ENCODE data around the gene ADNP. TPM values are rescaled to one million over a fixed set of nuclear protein-coding genes. Genes with fewer than 3 reads are reported as not detected.

The ADNP gene
- polyA plus RNA-seq, 2 of the 4 experiments (the other 2 are of a cell fraction): 36.7 to 37.2 TPM

DNA sequence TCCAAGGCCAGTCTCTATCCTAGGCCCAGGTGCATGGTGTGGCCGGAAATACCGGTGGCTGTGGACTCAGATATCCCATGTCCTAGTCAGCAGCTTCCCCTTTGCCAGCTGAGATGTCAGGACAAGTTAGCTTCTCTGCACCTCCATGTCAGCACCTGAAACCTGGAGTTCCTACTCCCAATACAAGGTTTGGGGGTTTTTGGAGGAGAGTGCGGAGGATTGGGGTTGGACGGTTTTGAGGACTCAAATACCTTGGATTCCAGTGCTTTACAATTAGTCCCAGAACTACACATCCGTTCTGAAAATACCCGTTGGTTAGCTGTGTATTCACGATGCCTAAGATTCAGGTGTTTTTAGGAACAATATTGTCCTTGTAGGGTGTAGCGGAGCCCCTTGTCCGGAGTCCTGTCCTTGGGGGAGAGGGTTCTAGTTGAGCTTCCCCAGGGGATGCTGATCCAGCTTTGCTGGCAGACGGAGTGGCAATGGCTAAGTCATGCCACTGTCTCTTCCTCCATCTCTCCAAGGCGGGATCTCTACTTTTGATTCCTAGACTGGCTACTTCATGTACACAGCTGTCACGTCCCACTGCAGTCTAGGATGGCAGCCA lies 45.0 kb downstream of the ADNP start:
- H3K4me3 ChIP-seq: no peak overlapping the region
- no peak for FAIRE-seq
- H3K9me3 ChIP-seq: no peaks in the 10 kb centered on the region
- no peak for TF ChIP-seq KDM5A (IDR thresholded peaks at IDR 0.05)
- POLR2A ChIA-PET: no interaction called here
- DNase-seq (ENCODE audit: low read depth in 1 of 2, low spot score in 1 of 2): no peak
- 92% methylated on average over 12 of the region's 12 CpGs for WGBS (ENCODE audit: missing lambda C conversion rate)
- ATAC-seq: peak in 1 of 2 experiments; percentile 15; a peak in 2 of 6 replicates
- CTCF ChIA-PET: interaction anchor here (1.4 to 1.9 kb wide), 3 partner anchors 10 to 92 kb away, joined by 5 to 6 read pairs (median 5); partner anchors contain the start of gene BCAS4
- H3K27ac ChIP-seq: no peak overlapping the region
- no peak overlapping the region for H3K4me2 ChIP-seq
- no peaks in the 10 kb centered on the region for H3K4me1 ChIP-seq

DNA sequence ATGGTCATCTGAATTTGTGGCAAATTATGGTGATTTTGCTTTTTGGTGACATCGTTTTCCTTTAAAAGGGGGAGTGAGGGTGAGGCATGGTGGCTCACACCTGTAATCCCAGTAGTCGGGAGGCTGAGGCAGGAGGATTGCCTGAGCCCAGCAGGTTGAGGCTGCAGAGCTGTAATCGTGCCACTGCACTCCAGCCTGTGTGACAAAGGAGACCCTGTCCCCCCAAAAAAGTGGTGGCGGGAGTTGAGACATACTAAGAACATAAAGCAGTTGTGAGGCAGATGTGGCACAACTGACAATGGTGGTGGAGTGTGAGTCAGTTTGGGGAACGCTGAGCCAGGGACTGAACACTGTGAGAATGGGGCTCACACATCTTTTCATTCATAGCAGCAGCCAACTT lies 45.5 kb downstream of the ADNP start:
- ChIA-PET CTCF (interaction anchor here (1.4 to 1.9 kb wide), 3 partner anchors 9 to 92 kb away, joined by 5 to 6 read pairs (median 5); partner anchors contain the start of gene BCAS4), POLR2A (no interaction called here)
- Histone ChIP-seq H3K4me3 (no peak overlapping the region), H3K4me1 (no peaks in the 10 kb centered on the region), H3K4me2 (no peak overlapping the region), H3K9me3 (no peaks in the 10 kb centered on the region), H3K27ac (no peak overlapping the region)
- ATAC-seq (peak; percentile 20 to 23; a peak in 2 of 6 replicates), DNase-seq (ENCODE audit: low read depth in 1 of 2, low spot score in 1 of 2) (no peak), FAIRE-seq (no peak)
- WGBS (ENCODE audit: missing lambda C conversion rate): 91% methylated on average over 5 of the region's 5 CpGs
- TF ChIP-seq JUNB (IDR thresholded peaks at IDR 0.05) (no peak), SREBF2 (IDR thresholded peaks at IDR 0.05) (no peak), CHD4 (IDR thresholded peaks at IDR 0.05; ENCODE audit: borderline replicate concordance) (no peak), FOSB (CRISPR knock-in tag; IDR thresholded peaks at IDR 0.05) (no peak), RNF2 (IDR thresholded peaks at IDR 0.05; ENCODE audit: borderline replicate concordance, low read depth) (no peak), BHLHE40 (IDR thresholded peaks at IDR 0.05; ENCODE audit: low read depth, low read length) (no peak), CHD2 (IDR thresholded peaks at IDR 0.05; ENCODE audit: low read length, partially characterized antibody) (no peak), ZC3H11A (IDR thresholded peaks at IDR 0.05) (no peak), MYC (IDR thresholded peaks at IDR 0.05; ENCODE audit: borderline replicate concordance, low read length) (no peak), CBX8 (IDR thresholded peaks at IDR 0.05) (no peak), RAD21 (conservative IDR thresholded peaks at IDR 0.05 in 1 of 2, IDR thresholded peaks at IDR 0.05 in 1 of 2) (no peak), NFE2L2 (conservative IDR thresholded peaks at IDR 0.05; ENCODE audit: low read length) (no peak), RARB (CRISPR knock-in tag; IDR thresholded peaks at IDR 0.05) (no peak), ZFP36 (IDR thresholded peaks at IDR 0.05; ENCODE audit: borderline replicate concordance, partially characterized antibody) (no peak), GATA3 (IDR thresholded peaks at IDR 0.05; ENCODE audit: borderline replicate concordance) (no peak), MAFK (IDR thresholded peaks at IDR 0.05; ENCODE audit: partially characterized antibody) (no peak)
- TF ChIP-seq, protein P1, sequence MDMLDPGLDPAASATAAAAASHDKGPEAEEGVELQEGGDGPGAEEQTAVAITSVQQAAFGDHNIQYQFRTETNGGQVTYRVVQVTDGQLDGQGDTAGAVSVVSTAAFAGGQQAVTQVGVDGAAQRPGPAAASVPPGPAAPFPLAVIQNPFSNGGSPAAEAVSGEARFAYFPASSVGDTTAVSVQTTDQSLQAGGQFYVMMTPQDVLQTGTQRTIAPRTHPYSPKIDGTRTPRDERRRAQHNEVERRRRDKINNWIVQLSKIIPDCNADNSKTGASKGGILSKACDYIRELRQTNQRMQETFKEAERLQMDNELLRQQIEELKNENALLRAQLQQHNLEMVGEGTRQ (IDR thresholded peaks at IDR 0.05): no peak
- TF ChIP-seq, protein P2, sequence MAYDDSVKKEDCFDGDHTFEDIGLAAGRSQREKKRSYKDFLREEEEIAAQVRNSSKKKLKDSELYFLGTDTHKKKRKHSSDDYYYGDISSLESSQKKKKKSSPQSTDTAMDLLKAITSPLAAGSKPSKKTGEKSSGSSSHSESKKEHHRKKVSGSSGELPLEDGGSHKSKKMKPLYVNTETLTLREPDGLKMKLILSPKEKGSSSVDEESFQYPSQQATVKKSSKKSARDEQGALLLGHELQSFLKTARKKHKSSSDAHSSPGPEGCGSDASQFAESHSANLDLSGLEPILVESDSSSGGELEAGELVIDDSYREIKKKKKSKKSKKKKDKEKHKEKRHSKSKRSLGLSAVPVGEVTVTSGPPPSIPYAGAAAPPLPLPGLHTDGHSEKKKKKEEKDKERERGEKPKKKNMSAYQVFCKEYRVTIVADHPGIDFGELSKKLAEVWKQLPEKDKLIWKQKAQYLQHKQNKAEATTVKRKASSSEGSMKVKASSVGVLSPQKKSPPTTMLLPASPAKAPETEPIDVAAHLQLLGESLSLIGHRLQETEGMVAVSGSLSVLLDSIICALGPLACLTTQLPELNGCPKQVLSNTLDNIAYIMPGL (CRISPR knock-in tag; IDR thresholded peaks at IDR 0.05; ENCODE audit: borderline replicate concordance): no peak
- TF ChIP-seq, protein P3, sequence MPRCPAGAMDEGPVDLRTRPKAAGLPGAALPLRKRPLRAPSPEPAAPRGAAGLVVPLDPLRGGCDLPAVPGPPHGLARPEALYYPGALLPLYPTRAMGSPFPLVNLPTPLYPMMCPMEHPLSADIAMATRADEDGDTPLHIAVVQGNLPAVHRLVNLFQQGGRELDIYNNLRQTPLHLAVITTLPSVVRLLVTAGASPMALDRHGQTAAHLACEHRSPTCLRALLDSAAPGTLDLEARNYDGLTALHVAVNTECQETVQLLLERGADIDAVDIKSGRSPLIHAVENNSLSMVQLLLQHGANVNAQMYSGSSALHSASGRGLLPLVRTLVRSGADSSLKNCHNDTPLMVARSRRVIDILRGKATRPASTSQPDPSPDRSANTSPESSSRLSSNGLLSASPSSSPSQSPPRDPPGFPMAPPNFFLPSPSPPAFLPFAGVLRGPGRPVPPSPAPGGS (IDR thresholded peaks at IDR 0.05): no peak

DNA sequence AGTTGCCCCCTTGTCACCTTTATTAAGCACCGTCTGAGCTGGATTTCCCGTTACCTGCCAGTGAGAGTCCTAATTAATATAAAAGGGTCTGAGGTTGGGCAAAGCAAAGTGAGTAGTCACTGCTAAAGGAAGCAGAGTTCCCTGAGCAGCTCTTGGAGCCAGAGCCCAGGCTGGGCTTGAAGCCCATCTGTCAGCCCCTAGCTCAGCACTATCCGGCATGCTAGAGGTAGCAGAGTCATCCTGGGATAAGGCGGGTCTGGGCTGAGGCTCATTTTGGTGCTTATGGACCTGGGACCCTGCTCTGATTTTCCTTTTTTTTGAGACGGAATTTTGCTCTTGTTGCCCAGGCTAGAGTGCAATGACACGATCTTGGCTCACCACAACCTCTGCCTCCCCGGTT lies 46.2 kb downstream of the ADNP start:
- POLR2A ChIA-PET: no interaction called here
- Histone ChIP-seq H3K4me2 (no peak overlapping the region), H3K4me1 (no peaks in the 10 kb centered on the region), H3K4me3 (no peak overlapping the region), H3K27ac (no peak overlapping the region), H3K9me3 (no peaks in the 10 kb centered on the region)
- CTCF ChIA-PET: interaction anchor here (0.8 to 3.9 kb wide), 4 partner anchors 12 to 91 kb away, joined by 3 to 15 read pairs (median 4); partner anchors contain the start of gene BCAS4
- DNase-seq (ENCODE audit: low read depth in 1 of 2, low spot score in 1 of 2) (no peak), ATAC-seq (peak in 1 of 2 experiments; percentile 49; a peak in 3 of 6 replicates), FAIRE-seq (no peak)
- TF ChIP-seq, protein P4, sequence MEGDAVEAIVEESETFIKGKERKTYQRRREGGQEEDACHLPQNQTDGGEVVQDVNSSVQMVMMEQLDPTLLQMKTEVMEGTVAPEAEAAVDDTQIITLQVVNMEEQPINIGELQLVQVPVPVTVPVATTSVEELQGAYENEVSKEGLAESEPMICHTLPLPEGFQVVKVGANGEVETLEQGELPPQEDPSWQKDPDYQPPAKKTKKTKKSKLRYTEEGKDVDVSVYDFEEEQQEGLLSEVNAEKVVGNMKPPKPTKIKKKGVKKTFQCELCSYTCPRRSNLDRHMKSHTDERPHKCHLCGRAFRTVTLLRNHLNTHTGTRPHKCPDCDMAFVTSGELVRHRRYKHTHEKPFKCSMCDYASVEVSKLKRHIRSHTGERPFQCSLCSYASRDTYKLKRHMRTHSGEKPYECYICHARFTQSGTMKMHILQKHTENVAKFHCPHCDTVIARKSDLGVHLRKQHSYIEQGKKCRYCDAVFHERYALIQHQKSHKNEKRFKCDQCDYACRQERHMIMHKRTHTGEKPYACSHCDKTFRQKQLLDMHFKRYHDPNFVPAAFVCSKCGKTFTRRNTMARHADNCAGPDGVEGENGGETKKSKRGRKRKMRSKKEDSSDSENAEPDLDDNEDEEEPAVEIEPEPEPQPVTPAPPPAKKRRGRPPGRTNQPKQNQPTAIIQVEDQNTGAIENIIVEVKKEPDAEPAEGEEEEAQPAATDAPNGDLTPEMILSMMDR (IDR thresholded peaks at IDR 0.05): no peak
- TF ChIP-seq CHD2 (IDR thresholded peaks at IDR 0.05; ENCODE audit: low read length, partially characterized antibody) (no peak), JUN (IDR thresholded peaks at IDR 0.05) (no peak), POLR2AphosphoS2 (conservative IDR thresholded peaks at IDR 0.05; ENCODE audit: low read length) (no peak), HDAC2 (IDR thresholded peaks at IDR 0.05) (no peak), EP300 (IDR thresholded peaks at IDR 0.05) (no peak), SREBF2 (IDR thresholded peaks at IDR 0.05) (no peak), ZFP36 (IDR thresholded peaks at IDR 0.05; ENCODE audit: borderline replicate concordance, partially characterized antibody) (no peak), JUNB (IDR thresholded peaks at IDR 0.05) (no peak), NFE2L2 (conservative IDR thresholded peaks at IDR 0.05; ENCODE audit: low read length) (no peak)
- WGBS (ENCODE audit: missing lambda C conversion rate): 92% methylated on average over 7 of the region's 7 CpGs
